ENCODE measurements around the gene HAL.

DNA sequence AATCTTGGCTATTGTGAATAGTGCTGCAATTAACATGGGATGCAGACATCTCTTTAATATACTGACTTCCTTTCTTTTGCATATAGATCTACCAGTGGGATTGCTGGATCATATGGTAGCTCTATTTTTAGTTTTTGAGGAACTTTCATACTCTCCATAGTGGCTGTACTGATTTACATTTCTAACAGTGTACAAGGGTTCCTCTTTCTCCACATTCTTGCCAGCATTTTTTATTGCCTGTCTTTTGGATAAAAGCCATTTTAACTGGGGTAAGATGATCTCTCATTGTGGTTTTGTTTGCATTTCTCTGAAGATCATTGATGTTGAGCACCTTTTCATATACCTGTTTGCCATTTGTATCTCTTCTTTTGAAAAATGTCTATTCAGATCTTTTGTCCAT, 44.6 kb downstream of the HAL start:
- TF ChIP-seq, protein P1, sequence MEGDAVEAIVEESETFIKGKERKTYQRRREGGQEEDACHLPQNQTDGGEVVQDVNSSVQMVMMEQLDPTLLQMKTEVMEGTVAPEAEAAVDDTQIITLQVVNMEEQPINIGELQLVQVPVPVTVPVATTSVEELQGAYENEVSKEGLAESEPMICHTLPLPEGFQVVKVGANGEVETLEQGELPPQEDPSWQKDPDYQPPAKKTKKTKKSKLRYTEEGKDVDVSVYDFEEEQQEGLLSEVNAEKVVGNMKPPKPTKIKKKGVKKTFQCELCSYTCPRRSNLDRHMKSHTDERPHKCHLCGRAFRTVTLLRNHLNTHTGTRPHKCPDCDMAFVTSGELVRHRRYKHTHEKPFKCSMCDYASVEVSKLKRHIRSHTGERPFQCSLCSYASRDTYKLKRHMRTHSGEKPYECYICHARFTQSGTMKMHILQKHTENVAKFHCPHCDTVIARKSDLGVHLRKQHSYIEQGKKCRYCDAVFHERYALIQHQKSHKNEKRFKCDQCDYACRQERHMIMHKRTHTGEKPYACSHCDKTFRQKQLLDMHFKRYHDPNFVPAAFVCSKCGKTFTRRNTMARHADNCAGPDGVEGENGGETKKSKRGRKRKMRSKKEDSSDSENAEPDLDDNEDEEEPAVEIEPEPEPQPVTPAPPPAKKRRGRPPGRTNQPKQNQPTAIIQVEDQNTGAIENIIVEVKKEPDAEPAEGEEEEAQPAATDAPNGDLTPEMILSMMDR (IDR thresholded peaks at IDR 0.05), result no peak
- TF ChIP-seq POLR2A (IDR thresholded peaks at IDR 0.05), result no peak
